ENCODE measurements around the gene SIX6.

- TF ChIP-seq CTCF (conservative IDR thresholded peaks at IDR 0.05) (no peak), EZH2 (IDR thresholded peaks at IDR 0.05; ENCODE audit: low read depth) (no peak)
These were observed 6.8 kb downstream of the SIX6 start for GRCh38 chr14:60515511-60516289.
